Upper lobe of right lung (tissue), 1 donor: ENCODE measurements around the gene ADAP1. TPM values are rescaled to one million over a fixed set of nuclear protein-coding genes. Genes with fewer than 3 reads are reported as not detected.

Experiments used
- ATAC-seq: fragments of 200-7000 bp; cut with Tn5 transposase; one replicate; pipeline ENCODE4 v1.9.1; 2020; ENCODE audit warnings: mild to moderate bottlenecking, moderate library complexity
- DNase-seq: peaks from one replicate; pipeline ENCODE4 v3.0.0-alpha.2; 2020
- H3K27ac ChIP-seq: fragments of 200-600 bp; one replicate; pipeline ENCODE4 v1.8.0; 2022
- H3K27me3 ChIP-seq: fragments of 200-600 bp; one replicate; pipeline ENCODE4 v1.8.0; 2022; ENCODE audit warnings: mild to moderate bottlenecking
- H3K36me3 ChIP-seq: fragments of 200-600 bp; one replicate; pipeline ENCODE4 v1.8.0; 2022
- H3K4me1 ChIP-seq: fragments of 200-600 bp; one replicate; pipeline ENCODE4 v1.8.0; 2022
- H3K4me3 ChIP-seq: fragments of 200-600 bp; one replicate; pipeline ENCODE4 v1.8.0; 2022; ENCODE audit warnings: mild to moderate bottlenecking
- H3K9me3 ChIP-seq: fragments of 200-600 bp; one replicate; pipeline ENCODE4 v1.8.0; 2022
- CTCF ChIP-seq: fragments of 200-600 bp; IDR thresholded peaks from one replicate; pipeline ENCODE4 v1.8.0; 2022; ENCODE audit warnings: antibody characterized with exemption
- intact Hi-C: fragments of 100-400 bp; cut with DNase I; formaldehyde crosslinking; loops from one replicate; pipeline ENCODE4 v1.11.0; 2022
- total RNA-seq: library from RNA; stranded (reverse); fragmentation: NEBNext Ultra II Directional; extraction: Animal tissue kit (Norgen Biotek cat#: 25700); gene quantifications from one replicate; pipeline ENCODE4 v1.2.1, GENCODE V29; 2021
- donor health status: DM: no; HTN: yes; CAD: no; lungs with severe emphysema.

ADAP1 gene
- total RNA-seq, 1 donor from 2014 or later, result 30.7 TPM

GRCh38 chr7:959271-959670 lies 4.8 kb upstream of the ADAP1 start:
- Histone ChIP-seq H3K36me3 (no peaks in the 10 kb centered on the region), H3K27me3 (peaks cover 16% of the 10 kb centered on the region), H3K9me3 (no peaks in the 10 kb centered on the region), H3K4me3 (no peak overlapping the region), H3K27ac (no peak overlapping the region), H3K4me1 (peaks cover 13% of the 10 kb centered on the region)
- DNase-seq, result peak; percentile 59
- ATAC-seq, result no peak
- intact Hi-C loops, result no loop called here
- TF ChIP-seq CTCF, result no peak

- no peak for TF ChIP-seq CTCF
- DNase-seq, result peak; percentile 56
- intact Hi-C loops, result no loop called here
- ATAC-seq, result no peak
- Histone ChIP-seq H3K4me1 (peaks cover 10% of the 10 kb centered on the region), H3K9me3 (no peaks in the 10 kb centered on the region), H3K27me3 (peaks cover 20% of the 10 kb centered on the region), H3K27ac (no peak overlapping the region), H3K4me3 (no peak overlapping the region), H3K36me3 (no peaks in the 10 kb centered on the region)
These were observed 4.0 kb upstream of the ADAP1 start for GRCh38 chr7:958221-959200.

GRCh38 chr7:957418-958220 lies 3.1 kb upstream of the ADAP1 start:
- Histone ChIP-seq H3K27ac (no peak overlapping the region), H3K4me1 (peaks cover 9% of the 10 kb centered on the region), H3K36me3 (no peaks in the 10 kb centered on the region), H3K9me3 (no peaks in the 10 kb centered on the region), H3K27me3 (peaks cover 21% of the 10 kb centered on the region), H3K4me3 (no peak overlapping the region)
- ATAC-seq (peak; percentile 46), DNase-seq (peak; percentile 74)
- intact Hi-C loops, result no loop called here
- no peak for TF ChIP-seq CTCF

GRCh38 chr7:956031-956430 lies 1.6 kb upstream of the ADAP1 start:
- no peak for TF ChIP-seq CTCF
- Histone ChIP-seq H3K9me3 (no peaks in the 10 kb centered on the region), H3K27me3 (peaks cover 21% of the 10 kb centered on the region), H3K27ac (no peak overlapping the region), H3K4me3 (no peak overlapping the region), H3K4me1 (peaks cover 9% of the 10 kb centered on the region), H3K36me3 (no peaks in the 10 kb centered on the region)
- intact Hi-C loops, result no loop called here
- no peak for ATAC-seq
- peak; percentile 36 for DNase-seq

- H3K27ac ChIP-seq, result peak overlapping the region; percentile 51
- TF ChIP-seq CTCF, result no peak
- peak; percentile 75 for ATAC-seq
- H3K9me3 ChIP-seq, result no peaks in the 10 kb centered on the region
- peaks cover 9% of the 10 kb centered on the region for H3K4me1 ChIP-seq
- intact Hi-C loops, result no loop called here
- peak overlapping the region; percentile 60 for H3K4me3 ChIP-seq
- DNase-seq, result peak; percentile 87
- peaks cover 14% of the 10 kb centered on the region for H3K27me3 ChIP-seq
- H3K36me3 ChIP-seq, result no peaks in the 10 kb centered on the region
These were observed 743 bp downstream of the ADAP1 start for GRCh38 chr7:953547-954327.
